ENCODE results near the gene CADM1.

GRCh38 chr11:115502636-115503082 is 1.6 kb downstream of the CADM1 start:
- TF ChIP-seq ZNF384 (IDR thresholded peaks at IDR 0.05; ENCODE audit: borderline replicate concordance, low read depth, low read length) (no peak), FOXM1 (IDR thresholded peaks at IDR 0.05; ENCODE audit: low read depth, low read length) (no peak), CTCF (IDR thresholded peaks at IDR 0.05 in 2 of 3, conservative IDR thresholded peaks at IDR 0.05 in 1 of 3; ENCODE audit: control insufficient read depth in 2 of 3, extremely low read depth in 1 of 3, insufficient read depth in 1 of 3, low read depth in 3 of 3, low read length in 3 of 3) (no peak), POLR2A (IDR thresholded peaks at IDR 0.05; ENCODE audit: low read depth, low read length) (no peak), EZH2 (IDR thresholded peaks at IDR 0.05; ENCODE audit: borderline replicate concordance, control insufficient read depth, low read depth, low read length) (no peak), ZBTB33 (IDR thresholded peaks at IDR 0.05) (no peak), CBX5 (IDR thresholded peaks at IDR 0.05; ENCODE audit: low read depth) (no peak), NFYB (IDR thresholded peaks at IDR 0.05; ENCODE audit: insufficient read depth, low read depth, low read length) (no peak)
